ENCODE data around the gene PCYT2. TPM values are rescaled to one million over a fixed set of nuclear protein-coding genes. Genes with fewer than 3 reads are reported as not detected.
A peak's percentile ranks its signal among the peaks of the same experiment; 100 is the strongest.

PCYT2 gene
- total and polyA plus RNA-seq, 9 of the 15 experiments (the other 6 are each of a cell fraction or from before 2014, with no cell fraction given) = 0.92 to 134 (median 82.5) TPM

DNA sequence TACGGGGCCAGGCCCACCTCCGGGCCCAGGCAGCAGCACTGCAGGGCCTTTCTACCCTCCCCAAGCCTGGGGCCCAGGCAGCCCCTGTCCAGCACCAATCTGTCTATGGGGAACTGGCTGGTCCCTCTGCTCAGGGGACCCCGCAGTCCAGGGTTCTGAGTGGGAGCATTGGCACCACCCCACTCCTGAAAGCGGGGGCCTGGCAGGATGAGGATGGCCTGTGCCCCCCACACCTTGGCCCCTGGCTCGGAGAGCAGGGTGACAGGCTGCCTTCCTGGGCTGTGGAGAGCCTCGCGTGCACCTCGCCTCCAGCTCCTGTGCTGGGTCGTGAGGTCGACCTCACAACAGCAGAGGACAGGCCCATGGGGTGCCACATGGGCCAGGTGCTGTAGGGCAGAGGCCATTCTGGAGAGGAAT, 7.8 kb downstream of the PCYT2 start:
- no peak overlapping the region for H3K4me3 ChIP-seq
- POLR2A ChIA-PET = interaction anchor here (0.6 to 1.7 kb wide), 3 partner anchors 14 to 31 kb away, joined by 4 to 10 read pairs (median 6); no protein-coding TSS in a partner anchor
- H3K79me2 ChIP-seq (ENCODE audit: control insufficient read depth, insufficient read depth, low read length) = no peaks in the 10 kb centered on the region
- H3K9me1 ChIP-seq (ENCODE audit: control insufficient read depth, insufficient read depth, low read length) = no peaks in the 10 kb centered on the region
- peaks cover 5% of the 10 kb centered on the region; the same call in 1 of the 2 replicates for H4K20me1 ChIP-seq (replicated peaks; ENCODE audit: control insufficient read depth, insufficient read depth, low read length)
- H3K9ac ChIP-seq (ENCODE audit: insufficient read depth in 1 of 2, low read depth in 2 of 2, low read length in 2 of 2) = peak overlapping the region in 1 of 2 experiments; percentile 68; a peak in 2 of 4 replicates
- FAIRE-seq (no peak), ATAC-seq (peak; percentile 4; the same call in 2 of the 3 replicates), DNase-seq (ENCODE audit: extremely low read depth in 1 of 4, low spot score in 3 of 4) (no peak)
- intact Hi-C loops (cut with micrococcal nuclease) (no loop called here), in situ Hi-C loops (cut with MboI) (no loop called here)
- H3K4me1 ChIP-seq (replicated peaks in 1 of 2; ENCODE audit: control insufficient read depth in 2 of 2, insufficient read depth in 2 of 2, low read length in 2 of 2) = peaks cover 10 to 92% of the 10 kb centered on the region in 2 experiments
- TF ChIP-seq NCOA4 (IDR thresholded peaks at IDR 0.05; ENCODE audit: partially characterized antibody) (no peak), RBFOX2 (IDR thresholded peaks at IDR 0.05; ENCODE audit: low read depth, low read length) (peak; percentile 45), ZC3H4 (CRISPR knock-in tag; IDR thresholded peaks at IDR 0.05; ENCODE audit: borderline replicate concordance) (no peak), TAL1 (IDR thresholded peaks at IDR 0.05) (no peak), TAF1 (IDR thresholded peaks at IDR 0.05; ENCODE audit: control insufficient read depth, extremely low read depth, insufficient read depth, low read length, severe bottlenecking) (no peak), POLR2A (conservative IDR thresholded peaks at IDR 0.05) (0 out of 2 replicates have a peak, but pooled peaks have one; percentile 10), POLR2AphosphoS2 (IDR thresholded peaks at IDR 0.05; ENCODE audit: low read length) (0 out of 2 replicates have a peak, but pooled peaks have one; percentile 74), EWSR1 (IDR thresholded peaks at IDR 0.05; ENCODE audit: borderline replicate concordance, low read depth, partially characterized antibody) (no peak), FOS (IDR thresholded peaks at IDR 0.05; ENCODE audit: extremely low read depth, insufficient read length) (no peak), MTA3 (IDR thresholded peaks at IDR 0.05; ENCODE audit: borderline replicate concordance) (0 out of 2 replicates have a peak, but pooled peaks have one; percentile 24), FOXP1 (CRISPR knock-in tag; IDR thresholded peaks at IDR 0.05) (no peak), ZNF124 (CRISPR knock-in tag; IDR thresholded peaks at IDR 0.05) (no peak)
- TF ChIP-seq, protein P1, sequence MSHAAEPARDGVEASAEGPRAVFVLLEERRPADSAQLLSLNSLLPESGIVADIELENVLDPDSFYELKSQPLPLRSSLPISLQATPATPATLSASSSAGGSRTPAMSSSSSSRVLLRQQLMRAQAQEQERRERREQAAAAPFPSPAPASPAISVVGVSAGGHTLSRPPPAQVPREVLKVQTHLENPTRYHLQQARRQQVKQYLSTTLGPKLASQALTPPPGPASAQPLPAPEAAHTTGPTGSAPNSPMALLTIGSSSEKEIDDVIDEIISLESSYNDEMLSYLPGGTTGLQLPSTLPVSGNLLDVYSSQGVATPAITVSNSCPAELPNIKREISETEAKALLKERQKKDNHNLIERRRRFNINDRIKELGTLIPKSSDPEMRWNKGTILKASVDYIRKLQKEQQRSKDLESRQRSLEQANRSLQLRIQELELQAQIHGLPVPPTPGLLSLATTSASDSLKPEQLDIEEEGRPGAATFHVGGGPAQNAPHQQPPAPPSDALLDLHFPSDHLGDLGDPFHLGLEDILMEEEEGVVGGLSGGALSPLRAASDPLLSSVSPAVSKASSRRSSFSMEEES (CRISPR knock-in tag; IDR thresholded peaks at IDR 0.05) = no peak
- H2AFZ ChIP-seq (ENCODE audit: low read depth, low read length) = no peak overlapping the region
- no peaks in the 10 kb centered on the region for H3K9me3 ChIP-seq (replicated peaks; ENCODE audit: control insufficient read depth, insufficient read depth, low read depth, low read length)
- H3K36me3 ChIP-seq (ENCODE audit: control insufficient read depth, insufficient read depth, low read length) = peaks cover 74% of the 10 kb centered on the region; the same call in 2 of the 3 replicates
- CTCF ChIA-PET (ENCODE audit: low intra/inter-chr PET ratio) = no interaction called here
- no peaks in the 10 kb centered on the region for H3K27me3 ChIP-seq (ENCODE audit: control insufficient read depth in 2 of 2, insufficient read depth in 2 of 2, low read length in 2 of 2)
- BruUV-seq (replicated peaks) = no TSS peak
- no peak overlapping the region for H3K27ac ChIP-seq (ENCODE audit: extremely low read depth, low read depth, low read length)
- no peak overlapping the region for H3K4me2 ChIP-seq (ENCODE audit: insufficient read depth, low read length)
- WGBS (ENCODE audit: insufficient coverage, low coverage, missing lambda C conversion rate) = 80% methylated on average over 6 of the region's 10 CpGs
